Measurements from ENCODE around the gene DLGAP1. TPM values are rescaled to one million over a fixed set of nuclear protein-coding genes. Genes with fewer than 3 reads are reported as not detected.

The DLGAP1 gene
- total and polyA plus RNA-seq, 2 of the 4 experiments (the other 2 are of a cell fraction): under 0.01 to 0.09 TPM

GRCh38 chr18:3692691-3693090 is 762.4 kb downstream of the DLGAP1 start:
- Histone ChIP-seq H4K5ac (ENCODE audit: low read depth, low read length) (no peak overlapping the region), H3K4ac (ENCODE audit: low read depth, low read length) (no peak overlapping the region; the same call in 1 of the 2 replicates), H2AK5ac (ENCODE audit: low read depth, low read length) (no peak overlapping the region), H3K9ac (ENCODE audit: low read depth, low read length) (no peak overlapping the region), H3K79me1 (ENCODE audit: low read depth in 1 of 2, low read length in 2 of 2) (no peaks in the 10 kb centered on the region), H3K9me1 (ENCODE audit: insufficient read depth, low read length) (no peaks in the 10 kb centered on the region; the same call in 1 of the 2 replicates), H2BK5ac (ENCODE audit: low read depth, low read length, poor library complexity, severe bottlenecking) (no peak overlapping the region), H3K9me3 (ENCODE audit: control insufficient read depth, insufficient read depth, low read length) (no peaks in the 10 kb centered on the region), H3K4me3 (ENCODE audit: insufficient read depth, low read depth, low read length) (no peak overlapping the region), H2BK15ac (ENCODE audit: low read depth, low read length) (no peak overlapping the region), H2BK120ac (ENCODE audit: low read depth, low read length) (no peak overlapping the region), H4K91ac (ENCODE audit: insufficient read depth, low read depth, low read length) (no peak overlapping the region), H3K4me1 (ENCODE audit: control insufficient read depth, insufficient read depth, low read length) (peaks cover 9% of the 10 kb centered on the region), H3K27me3 (ENCODE audit: control insufficient read depth, insufficient read depth, low read length) (no peaks in the 10 kb centered on the region), H4K20me1 (ENCODE audit: insufficient read depth, low read length) (no peaks in the 10 kb centered on the region), H3K14ac (replicated peaks; ENCODE audit: low read depth, low read length) (no peak overlapping the region), H2AFZ (replicated peaks; ENCODE audit: low read length, poor library complexity) (no peak overlapping the region), H2AK9ac (replicated peaks; ENCODE audit: low read depth, low read length, poor library complexity) (no peak overlapping the region), H2BK20ac (ENCODE audit: low read depth, low read length) (no peak overlapping the region), H3K4me2 (ENCODE audit: low read depth, low read length) (no peak overlapping the region), H3K56ac (ENCODE audit: extremely low read depth, insufficient read depth, low read length) (no peak overlapping the region), H3K36me3 (ENCODE audit: control insufficient read depth, insufficient read depth, low read length) (no peaks in the 10 kb centered on the region), H3K18ac (ENCODE audit: low read depth, low read length) (no peak overlapping the region), H4K8ac (ENCODE audit: low read depth in 2 of 2, low read length in 2 of 2) (no peak overlapping the region), H3K23ac (ENCODE audit: low read depth, low read length) (no peak overlapping the region), H3K27ac (ENCODE audit: insufficient read depth, low read length) (no peak overlapping the region)
- intact Hi-C loops (cut with micrococcal nuclease): no loop called here
- no peak for ATAC-seq (ENCODE audit: low read depth)
- TF ChIP-seq MAFK (IDR thresholded peaks at IDR 0.05; ENCODE audit: low read depth, low read length) (no peak), BHLHE40 (IDR thresholded peaks at IDR 0.05; ENCODE audit: low read depth, low read length) (no peak), USF2 (IDR thresholded peaks at IDR 0.05; ENCODE audit: low read depth, low read length) (no peak), CEBPB (IDR thresholded peaks at IDR 0.05; ENCODE audit: low read depth, low read length) (no peak), CHD1 (IDR thresholded peaks at IDR 0.05; ENCODE audit: low read depth, low read length) (no peak), MAZ (IDR thresholded peaks at IDR 0.05; ENCODE audit: borderline replicate concordance, low read depth, low read length) (no peak), ELK1 (IDR thresholded peaks at IDR 0.05; ENCODE audit: borderline replicate concordance, low read depth, low read length) (no peak), RFX5 (IDR thresholded peaks at IDR 0.05; ENCODE audit: low read depth, low read length) (no peak), CTCF (conservative IDR thresholded peaks at IDR 0.05; ENCODE audit: low read depth, low read length) (no peak), MXI1 (IDR thresholded peaks at IDR 0.05; ENCODE audit: borderline replicate concordance, low read depth, low read length) (no peak), FOS (IDR thresholded peaks at IDR 0.05; ENCODE audit: low read depth, low read length) (no peak), NFE2L2 (IDR thresholded peaks at IDR 0.05; ENCODE audit: low read depth, low read length) (no peak), SMC3 (IDR thresholded peaks at IDR 0.05; ENCODE audit: low read depth, low read length) (no peak), POLR2A (IDR thresholded peaks at IDR 0.05; ENCODE audit: low read depth, low read length) (no peak), RAD21 (IDR thresholded peaks at IDR 0.05; ENCODE audit: low read length) (no peak), RCOR1 (IDR thresholded peaks at IDR 0.05; ENCODE audit: insufficient replicate concordance, low read length) (no peak)
- POLR2A ChIA-PET (ENCODE audit: unreplicated experiment): interaction anchor here (1.3 kb wide), 1 partner anchor 11 kb away, joined by 3 read pairs; no protein-coding TSS in a partner anchor
- CTCF ChIA-PET: interaction anchor here (0.7 kb wide), 1 partner anchor 11 kb away, joined by 3 read pairs; no protein-coding TSS in a partner anchor
- in situ Hi-C loops (cut with MboI; ENCODE audit: low sequenced_read_pairs): no loop called here
- WGBS, 2 experiments (ENCODE audit: extremely low coverage in 2 of 2, insufficient read length in 1 of 2): no CpG with 5 or more reads among the region's 2 CpGs
- DNase-seq: no peak
- dilution Hi-C loops (cut with HindIII; ENCODE audit: low sequenced_read_pairs, unreplicated experiment): no loop called here
- no TSS peak for BruUV-seq (replicated peaks)
